ENCODE data around the gene PROCA1. TPM values are rescaled to one million over a fixed set of nuclear protein-coding genes. Genes with fewer than 3 reads are reported as not detected.

Gene PROCA1
- total and polyA plus RNA-seq, 2 of the 13 experiments (the other 11 are each of a cell fraction or from before 2014, with no cell fraction given): 0.73 to 1.5 TPM

DNA sequence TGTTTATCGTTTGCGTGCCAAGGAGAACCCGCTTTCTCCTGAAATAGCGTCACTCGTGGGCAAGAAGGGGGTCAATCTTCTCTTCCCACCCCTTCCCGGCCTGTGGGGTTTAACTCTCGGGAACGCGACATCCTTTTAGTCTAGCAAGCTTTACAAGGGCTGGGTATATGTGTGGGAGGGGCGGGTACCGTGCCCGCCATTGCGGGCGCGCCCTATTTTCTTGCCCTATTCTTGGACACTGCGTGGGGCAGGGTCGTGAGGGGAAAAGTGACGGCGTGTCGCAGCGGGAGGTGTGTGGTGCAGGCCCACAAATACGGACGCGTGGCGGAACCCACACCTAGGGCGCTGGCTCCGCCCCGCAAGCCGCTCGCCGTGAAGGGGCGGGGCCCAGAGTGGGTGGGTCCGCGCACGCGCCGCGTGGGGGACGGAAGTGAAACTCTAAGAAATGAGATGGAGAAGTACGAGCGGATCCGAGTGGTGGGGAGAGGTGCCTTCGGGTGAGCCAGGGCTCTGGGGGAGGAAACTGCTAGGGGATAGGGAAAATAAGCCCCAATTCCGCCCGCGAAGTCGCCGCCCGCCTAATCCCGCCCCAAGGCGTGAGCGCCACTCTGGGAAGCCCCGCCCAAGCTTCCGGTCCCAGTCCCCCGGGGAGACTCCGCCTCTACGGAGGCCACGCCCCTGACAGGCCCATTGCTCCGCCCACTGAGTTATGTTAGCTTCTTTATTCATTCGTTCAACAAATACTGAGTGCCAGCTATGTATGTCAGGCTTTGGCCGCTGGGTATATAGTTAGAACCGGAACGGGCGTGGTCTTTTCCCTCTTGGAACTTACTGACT lies 16.9 kb upstream of the PROCA1 start, which contains the start of gene NEK8 (continued):
- TF ChIP-seq, protein P1, sequence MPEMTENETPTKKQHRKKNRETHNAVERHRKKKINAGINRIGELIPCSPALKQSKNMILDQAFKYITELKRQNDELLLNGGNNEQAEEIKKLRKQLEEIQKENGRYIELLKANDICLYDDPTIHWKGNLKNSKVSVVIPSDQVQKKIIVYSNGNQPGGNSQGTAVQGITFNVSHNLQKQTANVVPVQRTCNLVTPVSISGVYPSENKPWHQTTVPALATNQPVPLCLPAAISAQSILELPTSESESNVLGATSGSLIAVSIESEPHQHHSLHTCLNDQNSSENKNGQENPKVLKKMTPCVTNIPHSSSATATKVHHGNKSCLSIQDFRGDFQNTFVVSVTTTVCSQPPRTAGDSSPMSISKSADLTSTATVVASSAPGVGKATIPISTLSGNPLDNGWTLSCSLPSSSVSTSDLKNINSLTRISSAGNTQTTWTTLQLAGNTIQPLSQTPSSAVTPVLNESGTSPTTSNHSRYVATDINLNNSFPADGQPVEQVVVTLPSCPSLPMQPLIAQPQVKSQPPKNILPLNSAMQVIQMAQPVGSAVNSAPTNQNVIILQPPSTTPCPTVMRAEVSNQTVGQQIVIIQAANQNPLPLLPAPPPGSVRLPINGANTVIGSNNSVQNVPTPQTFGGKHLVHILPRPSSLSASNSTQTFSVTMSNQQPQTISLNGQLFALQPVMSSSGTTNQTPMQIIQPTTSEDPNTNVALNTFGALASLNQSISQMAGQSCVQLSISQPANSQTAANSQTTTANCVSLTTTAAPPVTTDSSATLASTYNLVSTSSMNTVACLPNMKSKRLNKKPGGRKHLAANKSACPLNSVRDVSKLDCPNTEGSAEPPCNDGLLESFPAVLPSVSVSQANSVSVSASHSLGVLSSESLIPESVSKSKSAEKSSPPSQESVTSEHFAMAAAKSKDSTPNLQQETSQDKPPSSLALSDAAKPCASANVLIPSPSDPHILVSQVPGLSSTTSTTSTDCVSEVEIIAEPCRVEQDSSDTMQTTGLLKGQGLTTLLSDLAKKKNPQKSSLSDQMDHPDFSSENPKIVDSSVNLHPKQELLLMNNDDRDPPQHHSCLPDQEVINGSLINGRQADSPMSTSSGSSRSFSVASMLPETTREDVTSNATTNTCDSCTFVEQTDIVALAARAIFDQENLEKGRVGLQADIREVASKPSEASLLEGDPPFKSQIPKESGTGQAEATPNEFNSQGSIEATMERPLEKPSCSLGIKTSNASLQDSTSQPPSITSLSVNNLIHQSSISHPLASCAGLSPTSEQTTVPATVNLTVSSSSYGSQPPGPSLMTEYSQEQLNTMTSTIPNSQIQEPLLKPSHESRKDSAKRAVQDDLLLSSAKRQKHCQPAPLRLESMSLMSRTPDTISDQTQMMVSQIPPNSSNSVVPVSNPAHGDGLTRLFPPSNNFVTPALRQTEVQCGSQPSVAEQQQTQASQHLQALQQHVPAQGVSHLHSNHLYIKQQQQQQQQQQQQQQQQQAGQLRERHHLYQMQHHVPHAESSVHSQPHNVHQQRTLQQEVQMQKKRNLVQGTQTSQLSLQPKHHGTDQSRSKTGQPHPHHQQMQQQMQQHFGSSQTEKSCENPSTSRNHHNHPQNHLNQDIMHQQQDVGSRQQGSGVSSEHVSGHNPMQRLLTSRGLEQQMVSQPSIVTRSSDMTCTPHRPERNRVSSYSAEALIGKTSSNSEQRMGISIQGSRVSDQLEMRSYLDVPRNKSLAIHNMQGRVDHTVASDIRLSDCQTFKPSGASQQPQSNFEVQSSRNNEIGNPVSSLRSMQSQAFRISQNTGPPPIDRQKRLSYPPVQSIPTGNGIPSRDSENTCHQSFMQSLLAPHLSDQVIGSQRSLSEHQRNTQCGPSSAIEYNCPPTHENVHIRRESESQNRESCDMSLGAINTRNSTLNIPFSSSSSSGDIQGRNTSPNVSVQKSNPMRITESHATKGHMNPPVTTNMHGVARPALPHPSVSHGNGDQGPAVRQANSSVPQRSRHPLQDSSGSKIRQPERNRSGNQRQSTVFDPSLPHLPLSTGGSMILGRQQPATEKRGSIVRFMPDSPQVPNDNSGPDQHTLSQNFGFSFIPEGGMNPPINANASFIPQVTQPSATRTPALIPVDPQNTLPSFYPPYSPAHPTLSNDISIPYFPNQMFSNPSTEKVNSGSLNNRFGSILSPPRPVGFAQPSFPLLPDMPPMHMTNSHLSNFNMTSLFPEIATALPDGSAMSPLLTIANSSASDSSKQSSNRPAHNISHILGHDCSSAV (CRISPR knock-in tag; IDR thresholded peaks at IDR 0.05; ENCODE audit: borderline replicate concordance): no peak
- TF ChIP-seq ZNF616 (CRISPR knock-in tag; IDR thresholded peaks at IDR 0.05; ENCODE audit: low read depth): no peak
- TF ChIP-seq, protein P2, sequence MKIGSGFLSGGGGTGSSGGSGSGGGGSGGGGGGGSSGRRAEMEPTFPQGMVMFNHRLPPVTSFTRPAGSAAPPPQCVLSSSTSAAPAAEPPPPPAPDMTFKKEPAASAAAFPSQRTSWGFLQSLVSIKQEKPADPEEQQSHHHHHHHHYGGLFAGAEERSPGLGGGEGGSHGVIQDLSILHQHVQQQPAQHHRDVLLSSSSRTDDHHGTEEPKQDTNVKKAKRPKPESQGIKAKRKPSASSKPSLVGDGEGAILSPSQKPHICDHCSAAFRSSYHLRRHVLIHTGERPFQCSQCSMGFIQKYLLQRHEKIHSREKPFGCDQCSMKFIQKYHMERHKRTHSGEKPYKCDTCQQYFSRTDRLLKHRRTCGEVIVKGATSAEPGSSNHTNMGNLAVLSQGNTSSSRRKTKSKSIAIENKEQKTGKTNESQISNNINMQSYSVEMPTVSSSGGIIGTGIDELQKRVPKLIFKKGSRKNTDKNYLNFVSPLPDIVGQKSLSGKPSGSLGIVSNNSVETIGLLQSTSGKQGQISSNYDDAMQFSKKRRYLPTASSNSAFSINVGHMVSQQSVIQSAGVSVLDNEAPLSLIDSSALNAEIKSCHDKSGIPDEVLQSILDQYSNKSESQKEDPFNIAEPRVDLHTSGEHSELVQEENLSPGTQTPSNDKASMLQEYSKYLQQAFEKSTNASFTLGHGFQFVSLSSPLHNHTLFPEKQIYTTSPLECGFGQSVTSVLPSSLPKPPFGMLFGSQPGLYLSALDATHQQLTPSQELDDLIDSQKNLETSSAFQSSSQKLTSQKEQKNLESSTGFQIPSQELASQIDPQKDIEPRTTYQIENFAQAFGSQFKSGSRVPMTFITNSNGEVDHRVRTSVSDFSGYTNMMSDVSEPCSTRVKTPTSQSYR (CRISPR knock-in tag; IDR thresholded peaks at IDR 0.05; ENCODE audit: borderline replicate concordance): 0 out of 2 replicates have a peak, but pooled peaks have one; percentile 4
- TF ChIP-seq GABPA (IDR thresholded peaks at IDR 0.05; ENCODE audit: low read depth, low read length): peak; percentile 50
- peak; percentile 84 for TF ChIP-seq GABPA (CRISPR knock-in tag; IDR thresholded peaks at IDR 0.05; ENCODE audit: low read depth)
- peak; percentile 64; the same call in 1 of the 2 replicates for TF ChIP-seq ZMAT3 (CRISPR knock-in tag; conservative IDR thresholded peaks at IDR 0.05)
- no peak; the same call in 1 of the 2 replicates for TF ChIP-seq BCL6 (CRISPR knock-in tag; IDR thresholded peaks at IDR 0.05)
- TF ChIP-seq, protein P3, sequence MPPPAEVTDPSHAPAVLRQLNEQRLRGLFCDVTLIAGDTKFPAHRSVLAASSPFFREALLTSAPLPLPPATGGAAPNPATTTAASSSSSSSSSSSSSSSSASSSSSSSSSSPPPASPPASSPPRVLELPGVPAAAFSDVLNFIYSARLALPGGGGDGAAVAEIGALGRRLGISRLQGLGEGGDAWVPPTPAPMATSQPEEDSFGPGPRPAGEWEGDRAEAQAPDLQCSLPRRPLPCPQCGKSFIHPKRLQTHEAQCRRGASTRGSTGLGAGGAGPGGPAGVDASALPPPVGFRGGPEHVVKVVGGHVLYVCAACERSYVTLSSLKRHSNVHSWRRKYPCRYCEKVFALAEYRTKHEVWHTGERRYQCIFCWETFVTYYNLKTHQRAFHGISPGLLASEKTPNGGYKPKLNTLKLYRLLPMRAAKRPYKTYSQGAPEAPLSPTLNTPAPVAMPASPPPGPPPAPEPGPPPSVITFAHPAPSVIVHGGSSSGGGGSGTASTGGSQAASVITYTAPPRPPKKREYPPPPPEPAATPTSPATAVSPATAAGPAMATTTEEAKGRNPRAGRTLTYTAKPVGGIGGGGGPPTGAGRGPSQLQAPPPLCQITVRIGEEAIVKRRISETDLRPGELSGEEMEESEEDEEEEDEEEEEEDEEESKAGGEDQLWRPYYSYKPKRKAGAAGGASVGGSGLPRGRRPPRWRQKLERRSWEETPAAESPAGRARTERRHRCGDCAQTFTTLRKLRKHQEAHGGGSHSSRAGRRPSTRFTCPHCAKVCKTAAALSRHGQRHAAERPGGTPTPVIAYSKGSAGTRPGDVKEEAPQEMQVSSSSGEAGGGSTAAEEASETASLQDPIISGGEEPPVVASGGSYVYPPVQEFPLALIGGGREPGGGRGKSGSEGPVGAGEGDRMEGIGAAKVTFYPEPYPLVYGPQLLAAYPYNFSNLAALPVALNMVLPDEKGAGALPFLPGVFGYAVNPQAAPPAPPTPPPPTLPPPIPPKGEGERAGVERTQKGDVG (CRISPR knock-in tag; IDR thresholded peaks at IDR 0.05; ENCODE audit: borderline replicate concordance): peak; percentile 53; the same call in 1 of the 2 replicates

Data from HepG2 (cell line).